Mesendoderm (in vitro differentiated cells): ENCODE data around the gene LNPEP.

Experiments used
- DNase-seq: peaks from one replicate; pipeline ENCODE4 v3.0.0; 2013
- H2AK5ac ChIP-seq: 2 replicates; pipeline ENCODE4 v1.6.1; 2013; ENCODE audit warnings: low read length, inconsistent platforms
- H2BK120ac ChIP-seq: 2 replicates; pipeline ENCODE4 v1.6.1; 2013; ENCODE audit warnings: low read depth, mild to moderate bottlenecking, low read length, moderate library complexity, mixed read lengths
- H2BK15ac ChIP-seq: replicated peaks from 2 replicates; pipeline ENCODE4 v1.6.1; 2013; ENCODE audit warnings: low read depth, mild to moderate bottlenecking, moderate library complexity
- H2BK5ac ChIP-seq: 2 replicates; pipeline ENCODE4 v1.6.1; 2013; ENCODE audit warnings: low read length, inconsistent platforms
- H3K18ac ChIP-seq: 2 replicates; pipeline ENCODE4 v1.6.1; 2013; ENCODE audit warnings: mild to moderate bottlenecking, low read length, mixed read lengths
- H3K23ac ChIP-seq: one replicate; pipeline ENCODE4 v1.6.1; 2013; ENCODE audit warnings: low read length
- H3K27ac ChIP-seq: 2 replicates; pipeline ENCODE4 v1.5.1; 2013; ENCODE audit warnings: low read depth, mild to moderate bottlenecking, inconsistent platforms, low read length, moderate library complexity
- H3K27me3 ChIP-seq: 2 replicates; pipeline ENCODE4 v1.6.1; 2013; ENCODE audit warnings: low read length, control low read depth, mild to moderate bottlenecking, inconsistent platforms; ENCODE audit not compliant: insufficient read depth, poor library complexity
- H3K36me3 ChIP-seq: 2 replicates; pipeline ENCODE4 v1.6.1; 2013; ENCODE audit warnings: low read length, inconsistent platforms; ENCODE audit not compliant: control insufficient read depth, insufficient read depth
- H3K4ac ChIP-seq: one replicate; pipeline ENCODE4 v1.6.1; 2013; ENCODE audit warnings: low read depth, mild to moderate bottlenecking, low read length, moderate library complexity
- H3K4me1 ChIP-seq: 2 replicates; pipeline ENCODE4 v1.6.1; 2013; ENCODE audit warnings: low read depth, low read length, inconsistent platforms; ENCODE audit not compliant: control insufficient read depth
- H3K4me2 ChIP-seq: 2 replicates; pipeline ENCODE4 v1.6.1; 2013; ENCODE audit warnings: low read length
- H3K4me3 ChIP-seq: 2 replicates; pipeline ENCODE4 v1.5.1; 2013; ENCODE audit warnings: mild to moderate bottlenecking, low read length
- H3K56ac ChIP-seq: one replicate; pipeline ENCODE4 v1.6.1; 2013; ENCODE audit warnings: low read length
- H3K79me1 ChIP-seq: 2 replicates; pipeline ENCODE4 v1.6.1; 2013; ENCODE audit warnings: low read length, inconsistent platforms
- H3K79me2 ChIP-seq: 2 replicates; pipeline ENCODE4 v1.6.1; 2013; ENCODE audit warnings: mild to moderate bottlenecking, low read length; ENCODE audit not compliant: control insufficient read depth, insufficient read depth
- H3K9ac ChIP-seq: 2 replicates; pipeline ENCODE4 v1.6.1; 2013; ENCODE audit warnings: low read length, inconsistent platforms
- H4K5ac ChIP-seq: one replicate; pipeline ENCODE4 v1.6.1; 2013; ENCODE audit warnings: low read length
- H4K8ac ChIP-seq: one replicate; pipeline ENCODE4 v1.6.1; 2013; ENCODE audit warnings: low read depth, mild to moderate bottlenecking, control low read depth, low read length, moderate library complexity
- WGBS: extraction: QIAGEN DNeasy Blood & Tissue Kit; methylation state at CpG from one replicate; pipeline ENCODE4 v1.1.7; 2013; ENCODE audit warnings: low lambda C conversion rate, missing lambda C conversion rate; ENCODE audit not compliant: insufficient coverage; ENCODE audit errors: extremely low coverage; 5-methylcytosine and 5-hydroxymethylcytosine counted together

Gene LNPEP

DNA sequence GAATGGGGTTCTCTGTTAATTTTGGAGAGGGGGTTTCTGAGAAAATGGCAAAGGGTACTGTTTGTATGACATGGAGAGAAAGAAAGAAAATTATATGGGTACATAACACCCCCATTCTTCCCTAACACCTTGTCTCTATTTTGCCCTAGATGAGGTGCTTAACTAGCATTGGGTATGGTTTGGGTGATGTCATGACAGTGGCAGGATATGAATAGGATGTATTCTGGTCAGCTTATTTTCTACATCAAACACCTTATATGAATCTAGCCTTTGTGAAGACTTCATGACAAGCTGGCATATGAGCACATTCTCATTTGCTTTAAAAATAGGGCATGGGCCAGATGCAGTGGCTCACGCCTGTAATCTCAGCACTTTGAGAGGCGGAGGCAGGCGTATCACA, 58.6 kb downstream of the LNPEP start:
- Histone ChIP-seq H3K4ac (no peak overlapping the region), H3K4me3 (no peak overlapping the region), H3K36me3 (no peaks in the 10 kb centered on the region), H3K27me3 (no peaks in the 10 kb centered on the region), H3K56ac (no peak overlapping the region), H2BK5ac (no peak overlapping the region), H4K8ac (no peak overlapping the region), H2BK15ac (no peak overlapping the region), H3K79me1 (no peaks in the 10 kb centered on the region), H2AK5ac (no peak overlapping the region), H4K5ac (no peak overlapping the region), H3K23ac (no peak overlapping the region), H2BK120ac (no peak overlapping the region), H3K9ac (no peak overlapping the region), H3K4me1 (no peaks in the 10 kb centered on the region), H3K4me2 (no peak overlapping the region), H3K27ac (no peak overlapping the region), H3K79me2 (no peaks in the 10 kb centered on the region), H3K18ac (no peak overlapping the region)
- DNase-seq = no peak
- WGBS = no CpG with 5 or more reads among the region's 3 CpGs

DNA sequence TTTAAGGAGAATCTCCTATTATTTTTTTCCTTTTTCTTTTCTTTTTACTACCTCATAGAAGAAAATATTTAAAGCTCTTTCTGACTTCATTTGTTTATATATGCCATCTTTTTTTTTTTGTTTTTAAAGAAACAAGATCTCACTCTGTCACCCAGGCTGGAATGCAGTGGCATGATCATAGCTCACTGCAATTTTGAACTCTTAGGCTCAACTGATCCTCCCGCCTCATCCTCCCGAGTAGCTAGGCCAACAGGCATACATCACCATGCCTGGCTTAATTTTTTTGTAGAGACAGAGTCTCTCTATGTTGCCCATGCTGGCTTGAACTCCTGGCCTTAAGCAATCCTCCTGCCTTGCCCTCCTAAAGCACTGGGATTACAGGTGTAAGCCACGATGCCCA, 59.5 kb downstream of the LNPEP start:
- no CpG with 5 or more reads among the region's 3 CpGs for WGBS
- no peak overlapping the region for H3K4ac ChIP-seq

DNA sequence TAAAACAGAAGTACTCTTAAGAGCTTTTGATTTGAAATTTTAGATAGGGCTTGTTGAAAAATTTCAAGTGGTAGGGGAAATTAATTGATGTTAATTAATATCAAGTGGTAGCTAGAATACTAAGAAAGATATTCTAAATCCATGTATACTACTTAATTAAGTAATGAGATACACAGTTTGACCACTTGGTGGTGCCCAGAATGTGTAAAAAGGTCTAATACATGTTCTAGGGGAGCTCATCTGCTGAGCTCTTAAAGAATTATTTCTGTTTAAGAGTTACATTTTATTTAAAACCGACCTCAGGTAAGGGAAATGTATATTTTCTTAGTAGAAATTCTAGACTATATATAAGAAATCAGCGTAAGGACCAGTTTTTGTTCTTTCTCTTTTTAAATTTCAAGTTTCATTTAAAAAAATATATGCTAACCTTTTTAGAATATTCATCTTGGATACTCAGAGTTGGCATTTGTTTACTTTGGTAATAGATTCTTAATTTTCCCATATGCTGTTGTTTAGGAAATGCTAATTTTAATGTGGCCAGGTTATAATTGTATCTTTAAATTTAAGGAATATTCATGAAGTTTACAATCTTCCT, 61.5 kb downstream of the LNPEP start:
- Histone ChIP-seq H2BK15ac (no peak overlapping the region), H2AK5ac (no peak overlapping the region), H3K27ac (no peak overlapping the region), H4K8ac (no peak overlapping the region), H3K18ac (no peak overlapping the region), H4K5ac (no peak overlapping the region), H3K36me3 (no peaks in the 10 kb centered on the region), H3K9ac (no peak overlapping the region), H3K27me3 (no peaks in the 10 kb centered on the region), H3K56ac (no peak overlapping the region), H3K4ac (no peak overlapping the region), H3K4me1 (no peaks in the 10 kb centered on the region), H2BK120ac (no peak overlapping the region), H2BK5ac (no peak overlapping the region), H3K4me2 (no peak overlapping the region), H3K23ac (no peak overlapping the region), H3K79me1 (no peaks in the 10 kb centered on the region), H3K4me3 (no peak overlapping the region), H3K79me2 (no peaks in the 10 kb centered on the region)
- peak; percentile 54 for DNase-seq
- no CpG with 5 or more reads among the region's 2 CpGs for WGBS

More for the DNA sequence above, 59.5 kb downstream of the LNPEP start:
- H3K56ac ChIP-seq = no peak overlapping the region
- no peak overlapping the region for H3K4me3 ChIP-seq
- H3K4me2 ChIP-seq = no peak overlapping the region
- H2AK5ac ChIP-seq = no peak overlapping the region
- H4K5ac ChIP-seq = no peak overlapping the region
- H2BK120ac ChIP-seq = no peak overlapping the region
- no peaks in the 10 kb centered on the region for H3K79me2 ChIP-seq
- DNase-seq = no peak
- H3K4me1 ChIP-seq = no peaks in the 10 kb centered on the region
- H3K27ac ChIP-seq = no peak overlapping the region
- H2BK15ac ChIP-seq = no peak overlapping the region
- no peak overlapping the region for H3K23ac ChIP-seq
- H2BK5ac ChIP-seq = no peak overlapping the region
- no peaks in the 10 kb centered on the region for H3K36me3 ChIP-seq
- no peak overlapping the region for H3K9ac ChIP-seq
- no peak overlapping the region for H3K18ac ChIP-seq
- no peak overlapping the region for H4K8ac ChIP-seq
- H3K27me3 ChIP-seq = no peaks in the 10 kb centered on the region
- H3K79me1 ChIP-seq = no peaks in the 10 kb centered on the region

DNA sequence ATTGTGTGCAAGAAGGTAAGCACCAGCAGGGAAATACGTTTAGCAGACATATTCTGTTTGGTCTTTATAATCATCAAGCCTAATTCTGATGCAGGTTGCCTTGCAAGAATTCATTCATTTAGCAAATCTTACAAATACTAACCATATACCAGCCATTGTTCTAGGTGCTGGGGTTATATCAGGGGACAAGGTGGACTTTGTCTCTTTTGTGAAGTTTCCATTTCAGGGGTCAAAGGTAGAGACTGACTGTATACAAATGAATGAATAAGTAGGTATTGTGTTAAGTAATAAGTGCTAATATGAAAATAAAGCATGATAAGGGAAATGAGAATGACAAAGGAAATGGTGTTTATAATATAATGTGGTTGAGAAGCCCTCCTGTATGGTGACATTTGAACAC, 64.0 kb downstream of the LNPEP start:
- Histone ChIP-seq H2BK120ac (no peak overlapping the region), H3K27ac (no peak overlapping the region), H3K23ac (no peak overlapping the region), H3K36me3 (no peaks in the 10 kb centered on the region), H4K8ac (no peak overlapping the region), H3K27me3 (no peaks in the 10 kb centered on the region), H3K4ac (no peak overlapping the region), H3K4me3 (no peak overlapping the region), H2BK5ac (no peak overlapping the region), H2AK5ac (no peak overlapping the region), H3K79me2 (no peaks in the 10 kb centered on the region), H3K56ac (no peak overlapping the region), H4K5ac (no peak overlapping the region), H3K4me1 (no peaks in the 10 kb centered on the region), H3K18ac (no peak overlapping the region), H3K4me2 (no peak overlapping the region), H3K9ac (no peak overlapping the region), H3K79me1 (no peaks in the 10 kb centered on the region), H2BK15ac (no peak overlapping the region)
- WGBS = no CpG with 5 or more reads among the region's 1 CpG
- DNase-seq = no peak

DNA sequence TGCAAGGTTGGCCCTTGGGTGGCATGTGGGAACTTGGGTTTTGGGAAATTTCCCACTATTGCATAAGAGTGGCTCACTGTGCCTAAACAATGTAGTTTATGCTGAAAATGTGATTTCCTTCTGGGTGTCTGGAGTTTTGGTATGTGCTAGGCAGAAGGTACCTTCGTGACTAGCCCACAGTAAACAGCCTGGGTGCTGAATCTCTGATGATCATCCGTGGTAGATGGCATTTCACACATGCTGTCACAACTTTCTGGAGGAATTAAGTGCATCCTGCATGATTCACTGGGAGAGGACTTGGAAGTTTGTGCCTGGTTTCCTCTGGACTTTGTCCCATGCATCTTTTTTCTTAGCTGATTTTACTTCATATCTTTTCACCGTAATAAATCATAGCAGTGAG, 64.5 kb downstream of the LNPEP start:
- H3K56ac ChIP-seq = no peak overlapping the region
- H3K4me3 ChIP-seq = no peak overlapping the region
- no peak overlapping the region for H2BK5ac ChIP-seq
- H3K18ac ChIP-seq = peak overlapping the region; percentile 28
- peak; percentile 56 for DNase-seq
- no peak overlapping the region for H4K5ac ChIP-seq
- no peak overlapping the region for H2BK15ac ChIP-seq
- no peaks in the 10 kb centered on the region for H3K79me1 ChIP-seq
- H3K27me3 ChIP-seq = no peaks in the 10 kb centered on the region
- H3K79me2 ChIP-seq = no peaks in the 10 kb centered on the region
- H3K27ac ChIP-seq = no peak overlapping the region
- no peak overlapping the region for H3K4me2 ChIP-seq
- H3K9ac ChIP-seq = no peak overlapping the region
- H4K8ac ChIP-seq = no peak overlapping the region
- no peak overlapping the region for H2AK5ac ChIP-seq
- whole genome bisulfite sequencing = no CpG with 5 or more reads among the region's 3 CpGs
- H3K4ac ChIP-seq = no peak overlapping the region
- no peak overlapping the region for H3K23ac ChIP-seq
- no peaks in the 10 kb centered on the region for H3K36me3 ChIP-seq
- H2BK120ac ChIP-seq = no peak overlapping the region
- no peaks in the 10 kb centered on the region for H3K4me1 ChIP-seq

DNA sequence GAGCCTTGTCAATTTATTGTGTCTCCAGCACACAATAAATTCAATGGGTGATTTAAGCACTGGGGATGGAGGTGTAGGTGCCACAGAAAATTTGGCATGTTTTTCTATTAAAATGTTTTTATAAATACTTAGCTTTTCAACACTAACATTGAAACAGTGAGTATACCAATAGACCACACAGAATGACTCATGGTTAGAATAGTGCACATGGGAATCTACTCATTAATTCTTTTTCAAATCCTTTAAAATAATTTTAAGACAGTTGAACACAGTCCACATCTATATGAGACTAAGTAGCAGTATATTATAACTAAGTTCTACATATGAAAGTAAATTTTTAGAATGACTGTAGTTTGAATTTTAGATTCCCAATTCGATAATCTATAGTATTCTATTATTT, 67.1 kb downstream of the LNPEP start:
- no peak overlapping the region for H3K4me3 ChIP-seq
- H3K79me2 ChIP-seq = no peaks in the 10 kb centered on the region
- no peak overlapping the region for H3K23ac ChIP-seq
- H3K36me3 ChIP-seq = no peaks in the 10 kb centered on the region
- H3K79me1 ChIP-seq = no peaks in the 10 kb centered on the region
- no peak overlapping the region for H2BK5ac ChIP-seq
- no CpG with 5 or more reads among the region's 1 CpG for WGBS
- no peak overlapping the region for H3K4ac ChIP-seq
- no peak for DNase-seq
- no peak overlapping the region for H2BK120ac ChIP-seq
- H2AK5ac ChIP-seq = no peak overlapping the region
- no peak overlapping the region for H4K5ac ChIP-seq
- no peak overlapping the region for H4K8ac ChIP-seq
- H3K27ac ChIP-seq = no peak overlapping the region
- H2BK15ac ChIP-seq = no peak overlapping the region
- H3K4me1 ChIP-seq = no peaks in the 10 kb centered on the region
- H3K18ac ChIP-seq = no peak overlapping the region
- no peak overlapping the region for H3K56ac ChIP-seq
- H3K9ac ChIP-seq = no peak overlapping the region
- H3K27me3 ChIP-seq = no peaks in the 10 kb centered on the region
- H3K4me2 ChIP-seq = no peak overlapping the region
